HG02763 (cell line): ENCODE data around the gene CES1.
"Not testable (repeated sequence)": the region's sequence is repeated elsewhere in the genome, so short reads cannot be mapped to it uniquely, and the experiment has no call there.

Source experiments
- ATAC-seq: cut with Tn5 transposase; IDR thresholded peaks from one replicate; pipeline ENCODE4 v1.9.1; 2021; ENCODE audit warnings: mild to moderate bottlenecking, moderate library complexity; ENCODE audit not compliant: unreplicated experiment

Gene CES1

DNA sequence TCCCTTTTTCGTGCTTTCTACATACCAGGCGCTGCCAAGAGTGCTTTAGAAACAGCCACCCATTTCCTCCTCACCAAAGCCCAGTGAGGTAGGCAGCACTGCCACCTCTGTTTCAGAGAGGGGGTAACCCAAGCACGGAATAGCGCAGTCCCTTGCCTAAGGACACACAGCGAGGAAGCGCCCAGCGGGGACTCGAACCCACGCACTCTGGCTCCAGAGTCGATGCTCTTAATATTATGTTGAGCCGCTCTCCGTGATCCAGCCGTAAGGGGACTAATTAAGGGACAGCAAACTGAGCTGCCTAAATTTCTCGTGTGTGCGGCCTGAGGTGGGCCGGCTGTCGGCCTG is 497 bp downstream of the CES1 start:
- ATAC-seq, result no peak

DNA sequence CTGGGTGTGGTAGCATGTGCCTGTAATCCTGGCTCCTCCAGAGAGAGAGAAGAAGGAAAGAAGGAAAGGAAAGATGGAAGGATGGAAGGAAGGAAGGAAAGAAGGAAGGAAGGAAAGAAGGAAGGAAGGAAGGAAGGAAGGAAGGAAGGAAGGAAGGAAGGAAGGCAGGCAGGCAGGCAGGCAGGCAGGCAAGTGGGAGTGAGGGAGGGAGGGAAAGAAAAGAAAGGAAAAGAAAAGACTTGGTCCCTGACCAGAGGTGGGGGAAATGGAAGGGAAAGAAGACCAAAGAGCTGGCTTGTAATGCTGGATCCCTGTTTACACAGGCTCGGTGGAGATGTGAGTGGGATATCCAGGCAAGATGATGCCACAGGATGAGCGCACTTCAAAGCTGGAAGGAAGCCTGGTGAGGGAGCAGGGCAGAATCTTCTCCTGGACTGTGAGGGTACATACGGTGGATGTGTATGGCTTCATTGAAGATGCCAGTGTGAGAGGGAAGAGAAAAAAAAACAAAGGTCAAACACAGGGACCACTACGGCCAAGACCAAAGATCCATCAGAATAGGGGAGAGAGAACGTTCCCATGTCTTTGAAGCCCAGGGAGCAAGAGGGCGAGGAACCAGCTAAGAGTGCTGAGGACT is 2.1 kb downstream of the CES1 start:
- ATAC-seq, result no peak

DNA sequence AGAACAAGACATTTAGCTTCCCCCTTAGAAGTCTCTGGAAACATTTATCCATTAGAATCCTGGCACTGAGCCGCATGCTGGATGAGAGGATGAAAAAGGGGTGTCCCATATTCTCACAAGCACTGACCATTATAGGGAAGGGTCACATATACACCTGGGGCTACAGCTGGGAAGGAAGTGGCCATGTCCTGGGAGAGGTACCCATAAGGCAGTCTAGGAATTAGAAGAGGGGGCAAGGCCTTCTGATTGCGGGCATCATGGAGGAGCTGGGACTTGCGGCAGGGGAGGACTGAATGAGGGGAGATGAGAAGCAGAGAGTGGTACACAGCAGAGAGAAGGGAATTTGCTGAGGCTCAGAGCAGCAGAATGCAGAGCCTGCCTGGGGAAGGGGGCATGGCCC is 3.7 kb downstream of the CES1 start:
- ATAC-seq, result not testable (repeated sequence)

DNA sequence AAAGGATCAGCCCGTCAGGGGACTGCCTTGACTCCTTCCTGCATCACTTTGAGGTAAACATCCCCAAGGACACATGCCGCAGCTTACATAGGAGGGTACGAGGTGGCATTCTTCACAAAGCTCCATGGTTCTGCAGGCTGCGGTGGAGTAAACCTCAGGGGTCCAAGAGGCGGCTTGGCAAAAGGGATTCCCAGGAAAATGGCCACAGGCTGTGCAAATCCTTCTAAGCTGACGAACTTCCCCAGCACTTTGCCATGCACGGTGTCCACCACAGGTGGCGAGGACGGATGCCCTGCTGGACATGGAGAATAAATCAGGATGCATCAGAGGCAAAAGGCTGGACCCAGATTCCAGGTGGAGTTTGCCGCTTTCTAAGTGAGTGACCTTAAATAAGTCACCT is 4.2 kb downstream of the CES1 start:
- ATAC-seq, result no peak

DNA sequence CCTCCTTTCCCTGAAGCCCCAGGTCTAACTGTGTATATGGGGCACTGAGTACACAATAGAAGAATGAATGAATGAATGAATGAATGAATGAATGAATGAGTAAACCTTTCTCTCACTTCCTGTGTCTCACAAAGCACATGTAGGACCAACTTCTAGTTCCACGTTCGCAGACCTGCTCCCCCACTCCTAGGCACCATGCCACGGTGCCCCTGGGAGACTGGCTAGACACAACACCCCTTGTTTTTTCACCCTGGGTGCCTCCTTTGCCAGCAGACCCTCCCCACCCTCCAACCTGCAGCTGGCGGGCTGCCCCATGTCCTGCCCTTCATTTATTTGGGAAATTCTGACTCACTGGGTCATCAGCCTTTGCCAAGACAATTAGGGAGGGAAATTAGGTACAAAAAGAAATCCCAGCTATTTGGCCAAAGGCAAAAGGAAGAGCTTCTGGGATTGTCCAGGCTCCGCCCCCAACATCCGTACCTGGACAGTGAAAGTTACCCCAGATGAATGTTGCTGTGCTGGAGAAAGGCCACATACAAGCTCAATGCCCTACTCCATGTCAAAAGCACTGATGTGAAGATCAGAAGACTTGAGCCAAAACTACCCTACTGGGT is 7.7 kb downstream of the CES1 start:
- ATAC-seq, result no peak

DNA sequence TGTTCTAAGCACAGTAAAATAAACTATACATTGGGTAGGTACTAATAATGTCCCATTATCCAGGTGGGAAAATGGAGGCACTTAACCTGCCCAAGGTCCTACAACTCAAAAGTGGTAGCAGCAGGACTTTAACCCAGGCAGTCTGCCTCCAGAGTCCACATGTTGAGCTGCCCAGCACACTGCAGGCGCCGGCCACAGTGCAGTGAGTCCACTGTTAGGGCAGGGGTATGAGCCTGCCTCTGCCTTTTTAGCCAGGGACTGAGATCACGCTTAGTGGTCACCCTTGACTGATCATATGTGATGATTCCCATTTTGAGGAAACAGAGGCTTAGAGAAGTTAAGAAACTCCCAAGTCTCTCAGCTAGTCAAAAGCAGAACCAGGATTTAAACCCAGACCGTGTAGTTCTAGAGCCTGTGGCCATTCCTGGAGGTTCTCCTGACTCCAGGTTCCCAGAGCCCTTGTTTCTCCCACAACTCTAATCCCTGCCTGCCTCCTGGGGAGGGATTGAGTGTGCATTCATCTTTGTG is 8.4 kb downstream of the CES1 start:
- no peak for ATAC-seq

DNA sequence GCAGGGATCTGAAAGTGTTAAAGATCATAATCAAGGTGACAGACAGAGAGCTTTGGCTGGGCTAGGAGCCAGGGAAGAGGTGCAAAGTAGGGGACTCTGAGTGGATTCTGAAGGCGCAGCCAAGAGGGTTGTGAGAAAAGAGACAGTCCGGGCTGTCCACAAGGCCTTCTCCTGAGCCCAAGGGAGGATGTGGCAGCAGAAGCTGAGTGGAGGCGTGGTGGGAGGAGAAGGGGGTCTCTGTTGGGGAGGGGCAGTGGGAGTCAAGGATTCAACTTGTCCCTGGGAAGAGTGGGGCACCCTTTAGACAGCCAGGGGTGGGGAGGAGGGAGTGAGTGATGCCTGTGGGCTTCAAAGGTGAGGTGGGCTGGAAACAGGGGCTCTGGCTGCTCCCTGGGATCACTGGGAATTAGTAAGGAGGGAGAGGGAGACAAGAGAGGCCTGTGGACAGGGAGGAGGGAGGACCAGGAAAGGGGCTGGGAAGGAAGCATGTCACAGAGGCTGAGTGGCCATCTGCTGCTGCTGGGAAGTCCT is 10.6 kb downstream of the CES1 start:
- no peak for ATAC-seq

DNA sequence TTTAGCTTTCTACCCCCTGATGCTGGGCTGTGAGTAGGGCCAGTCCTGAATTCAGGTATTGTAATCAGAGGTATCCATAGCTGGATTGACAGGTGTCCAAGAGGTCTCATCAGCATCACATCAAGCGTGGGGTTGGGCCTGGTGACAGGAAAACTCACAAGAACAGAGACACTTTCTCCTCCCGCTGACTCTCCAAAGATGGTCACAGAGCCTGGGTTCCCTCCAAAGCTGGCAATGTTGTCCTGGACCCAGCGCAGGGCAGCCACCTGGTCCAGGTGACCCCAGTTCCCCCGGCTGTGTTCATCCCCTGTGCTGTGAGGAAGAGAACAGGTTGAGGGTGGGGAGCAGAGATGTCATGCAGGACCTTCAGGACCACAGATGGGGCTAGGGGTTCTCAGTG is 11.7 kb downstream of the CES1 start:
- ATAC-seq, result no peak

DNA sequence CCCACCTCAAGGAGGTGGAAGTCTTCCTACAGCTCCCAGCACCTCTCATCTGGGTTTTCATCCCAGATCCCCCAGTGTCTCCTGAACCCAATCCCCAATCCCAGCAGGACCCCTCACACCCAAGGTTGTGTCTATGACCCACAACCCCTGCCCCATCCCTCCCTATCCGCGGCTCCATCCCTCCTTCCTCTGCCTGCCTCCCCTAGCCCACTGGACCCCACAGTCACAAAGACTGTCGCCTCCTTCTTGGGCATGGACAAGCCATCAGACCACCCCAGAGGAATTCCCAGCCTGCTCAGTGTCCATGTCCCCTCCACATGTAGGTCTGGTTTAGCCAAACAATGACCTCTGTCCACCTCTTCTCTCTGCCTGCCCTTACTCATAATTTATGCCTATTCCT is 12.3 kb downstream of the CES1 start:
- no peak for ATAC-seq

DNA sequence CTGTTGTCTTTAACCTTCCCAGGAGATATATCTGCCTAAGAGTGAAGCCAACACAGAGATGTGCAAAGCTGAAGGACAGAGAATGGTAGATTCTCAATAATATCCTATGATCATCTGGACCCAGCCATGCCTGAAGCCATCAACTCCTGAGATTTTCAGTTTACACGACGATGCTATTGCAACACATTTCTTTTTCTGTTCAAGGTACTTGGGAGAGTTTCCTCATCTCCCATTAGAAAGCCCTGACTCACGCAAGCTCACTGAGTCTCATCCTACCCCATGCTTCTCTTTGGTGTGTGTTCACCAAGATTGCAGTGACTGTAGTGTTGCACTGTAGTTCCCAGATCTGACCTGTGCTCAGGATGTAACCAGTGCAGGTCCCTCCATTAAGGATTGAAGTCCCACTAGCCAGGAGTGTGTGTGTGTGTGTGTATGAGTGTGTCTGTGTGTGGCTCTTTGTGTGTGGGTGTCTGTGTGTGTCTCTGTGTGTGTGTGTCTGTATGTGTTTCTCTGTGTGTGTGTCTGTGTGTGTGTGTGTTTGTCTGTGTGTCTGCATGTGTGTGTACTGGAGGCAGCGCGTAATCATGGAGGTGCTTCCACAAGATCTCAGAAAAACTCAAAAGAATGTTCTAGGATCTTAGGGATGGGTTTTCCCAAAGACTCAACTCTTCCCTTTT is 15.5 kb downstream of the CES1 start:
- ATAC-seq, result no peak

DNA sequence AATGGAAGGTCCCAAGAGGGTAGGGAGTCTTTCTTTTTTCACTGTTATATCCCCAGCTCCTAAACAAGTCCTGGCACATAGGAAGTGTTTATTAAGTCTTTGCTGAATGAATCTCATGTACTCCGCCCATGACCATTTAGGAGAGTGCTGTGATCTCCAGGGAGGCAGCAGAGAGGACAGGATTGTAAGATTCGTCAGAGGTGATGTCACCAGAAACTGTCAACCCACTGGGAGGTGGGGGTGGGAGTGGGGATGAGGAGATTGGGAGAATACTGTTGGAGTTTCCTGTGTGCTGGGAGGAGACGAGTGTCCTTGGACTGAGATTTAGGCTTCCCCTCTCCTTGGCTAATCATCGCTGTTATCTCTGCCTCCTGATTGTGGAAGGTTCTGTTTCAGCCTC is 16.7 kb downstream of the CES1 start:
- ATAC-seq, result not testable (repeated sequence)

DNA sequence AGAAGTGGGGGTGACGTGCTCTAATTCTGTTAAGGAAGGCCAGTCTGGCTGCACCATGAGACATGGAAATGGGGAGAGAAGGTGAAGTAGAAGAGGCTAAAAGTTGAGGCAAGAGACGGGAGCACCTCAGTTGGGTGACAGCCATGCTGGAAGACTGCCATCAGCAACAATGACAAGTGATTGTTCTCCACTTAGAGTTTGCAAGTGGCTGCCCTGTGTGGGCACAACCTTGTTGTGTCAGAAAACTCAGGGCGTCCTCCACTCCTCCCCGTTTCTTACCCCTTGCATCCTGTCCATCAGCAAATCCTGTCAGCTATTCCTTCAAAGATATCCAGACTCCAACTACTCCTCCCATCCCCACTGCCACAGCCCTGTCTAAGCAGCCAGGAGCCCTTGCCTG is 17.6 kb downstream of the CES1 start:
- ATAC-seq, result no peak

DNA sequence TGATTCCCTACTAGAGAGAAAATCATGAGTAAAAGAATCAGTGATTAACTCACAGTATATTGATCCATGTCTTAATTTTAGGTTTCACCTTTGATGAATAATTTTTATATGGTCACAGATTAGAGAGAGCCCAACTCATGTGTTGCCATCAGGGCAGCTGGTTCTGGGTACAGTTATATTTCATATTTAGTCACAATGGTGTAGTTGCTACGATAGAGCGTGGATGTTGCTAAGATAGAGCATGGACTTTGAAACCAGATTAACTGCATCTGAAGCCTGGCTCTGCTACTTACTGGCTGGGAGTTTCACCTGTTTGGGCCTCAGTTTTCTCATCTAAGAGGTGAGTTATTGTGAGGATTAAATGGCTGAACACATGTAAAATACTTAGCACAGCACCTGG is 18.7 kb downstream of the CES1 start:
- ATAC-seq, result not testable (repeated sequence)

DNA sequence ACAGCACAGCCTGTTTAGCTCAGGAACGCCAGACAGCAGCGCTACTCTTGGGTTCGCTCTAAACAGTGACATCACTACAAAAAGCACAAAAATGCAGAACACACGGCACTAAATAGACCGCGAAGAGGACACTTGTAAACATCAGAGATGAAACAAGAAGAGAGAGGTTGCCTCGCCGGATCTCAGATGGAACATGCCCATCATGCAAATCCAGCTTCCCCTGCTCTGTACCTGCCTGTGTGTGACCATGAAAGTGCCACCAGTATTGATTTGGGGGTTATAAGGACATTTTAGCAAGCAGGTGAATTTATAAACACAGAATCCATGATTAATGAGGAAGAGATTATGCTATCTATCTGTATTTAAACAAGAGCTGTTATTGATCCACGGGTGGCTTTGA is 19.2 kb downstream of the CES1 start:
- not testable (repeated sequence) for ATAC-seq

DNA sequence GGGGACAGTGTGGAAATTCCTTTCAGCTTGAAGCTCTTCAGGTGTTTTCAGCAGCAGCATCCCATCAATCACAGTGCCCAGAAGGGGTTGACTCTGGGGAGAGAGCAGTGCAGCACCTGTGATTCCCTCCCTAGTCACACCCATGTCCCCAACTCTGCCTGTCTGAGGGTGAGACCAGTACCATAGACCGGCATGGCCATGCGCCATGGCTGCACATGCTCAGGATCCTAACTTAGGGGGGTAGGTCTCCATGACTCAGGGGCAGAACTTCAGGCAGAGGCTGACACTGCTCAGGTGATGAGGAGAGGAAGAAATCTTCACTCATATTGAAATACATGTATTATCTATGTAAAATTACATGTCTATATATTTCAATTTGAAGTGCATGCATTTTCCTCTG is 19.9 kb downstream of the CES1 start:
- ATAC-seq, result no peak

DNA sequence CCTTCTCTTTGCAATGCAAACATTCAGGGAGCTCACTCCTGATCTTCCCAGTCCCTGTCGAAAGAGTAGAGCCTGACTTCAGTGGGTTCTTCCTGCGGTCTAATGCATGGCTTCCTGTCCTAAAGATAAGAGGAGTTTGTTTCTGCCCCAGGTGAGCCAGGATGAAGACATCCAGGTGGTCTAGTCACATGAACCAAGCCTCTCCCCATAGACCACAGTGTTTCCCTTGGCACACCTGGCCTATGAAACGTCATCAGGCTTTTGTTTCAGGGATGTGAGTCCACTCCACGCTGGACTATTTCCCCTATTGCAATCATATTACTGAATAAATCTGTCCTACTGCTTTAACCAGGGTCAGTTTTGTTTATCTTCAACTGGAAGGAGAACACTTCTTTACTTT is 21.1 kb downstream of the CES1 start:
- ATAC-seq, result no peak

DNA sequence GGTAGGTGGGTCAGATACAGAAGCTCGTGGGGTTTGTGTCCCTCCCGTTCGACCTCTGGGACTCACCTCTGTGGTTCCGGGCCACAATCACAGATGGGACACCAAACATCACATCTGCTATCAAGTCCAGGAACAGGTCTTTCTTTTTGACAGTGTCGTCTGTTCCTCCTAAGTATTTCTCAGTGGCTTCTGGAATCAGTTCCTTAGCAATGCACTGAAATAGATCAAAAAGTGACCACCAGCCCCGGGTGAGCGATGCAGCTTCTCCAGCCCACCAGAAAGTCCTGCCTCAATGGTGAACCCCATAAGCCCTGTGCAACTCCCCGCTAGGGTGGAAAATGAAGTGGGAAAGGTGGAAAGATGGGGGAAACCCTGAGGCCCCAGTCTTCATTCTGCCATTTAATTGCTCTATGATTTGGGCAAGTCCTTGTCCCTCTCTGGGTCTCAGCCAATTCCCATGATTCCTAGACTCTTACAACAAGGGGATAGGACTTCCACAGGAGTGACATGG is 22.4 kb downstream of the CES1 start:
- ATAC-seq, result no peak

DNA sequence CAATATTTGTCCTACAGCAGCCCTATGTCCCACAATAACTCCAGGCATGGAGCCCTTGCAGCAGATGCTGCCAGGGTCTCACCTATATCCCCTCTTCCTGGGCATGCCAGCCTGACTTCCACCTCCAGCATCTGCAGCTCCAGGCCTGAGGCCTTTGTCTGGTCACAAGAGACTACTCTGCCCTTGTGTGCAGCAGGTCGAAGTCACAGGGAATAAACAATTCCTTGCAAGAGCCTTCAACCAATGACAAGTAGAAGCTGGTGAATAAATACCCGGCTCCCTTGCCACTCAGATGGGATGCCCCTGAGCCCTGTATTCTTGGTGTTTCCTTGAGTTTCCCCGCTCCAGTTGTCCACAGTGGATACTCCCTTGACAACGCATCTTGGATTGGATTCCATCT is 23.0 kb downstream of the CES1 start:
- ATAC-seq, result no peak

DNA sequence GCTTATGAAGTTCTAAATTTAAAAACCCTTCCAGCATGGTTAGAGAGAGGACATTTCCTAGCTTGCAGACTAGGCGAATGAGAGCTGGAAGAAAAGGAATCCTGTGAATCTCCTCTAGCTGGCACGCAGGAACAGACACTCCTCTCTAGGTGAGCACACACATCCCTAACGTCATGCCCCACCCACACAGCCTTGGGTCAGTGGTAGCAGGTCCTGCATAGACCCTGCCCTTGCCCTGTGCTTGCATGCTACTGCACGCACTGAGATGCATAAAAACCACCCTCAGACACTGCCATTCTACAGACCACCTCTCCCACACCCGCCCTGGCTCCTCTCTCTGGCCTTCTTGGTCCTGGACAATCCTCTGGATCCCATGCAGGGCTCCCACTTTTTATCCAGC is 23.5 kb downstream of the CES1 start:
- no peak for ATAC-seq

DNA sequence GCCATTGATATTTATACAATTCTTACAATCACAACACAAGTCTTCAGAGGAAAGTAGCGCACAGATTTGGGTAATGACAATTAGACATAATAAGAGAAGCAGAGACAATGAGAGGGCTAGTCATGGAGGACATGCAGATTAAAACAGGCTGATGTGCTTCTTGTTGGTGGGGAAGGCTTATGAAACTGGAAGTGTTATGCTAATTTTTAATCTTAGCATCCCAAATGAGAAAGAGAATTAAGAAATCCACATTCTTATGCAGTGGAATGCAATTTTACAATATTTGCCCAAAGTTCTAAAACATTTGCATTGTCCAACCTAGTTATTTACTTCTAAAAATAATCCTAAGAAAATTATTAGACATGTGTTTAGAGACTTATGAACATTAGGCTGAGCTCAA is 24.6 kb downstream of the CES1 start:
- not testable (repeated sequence) for ATAC-seq

DNA sequence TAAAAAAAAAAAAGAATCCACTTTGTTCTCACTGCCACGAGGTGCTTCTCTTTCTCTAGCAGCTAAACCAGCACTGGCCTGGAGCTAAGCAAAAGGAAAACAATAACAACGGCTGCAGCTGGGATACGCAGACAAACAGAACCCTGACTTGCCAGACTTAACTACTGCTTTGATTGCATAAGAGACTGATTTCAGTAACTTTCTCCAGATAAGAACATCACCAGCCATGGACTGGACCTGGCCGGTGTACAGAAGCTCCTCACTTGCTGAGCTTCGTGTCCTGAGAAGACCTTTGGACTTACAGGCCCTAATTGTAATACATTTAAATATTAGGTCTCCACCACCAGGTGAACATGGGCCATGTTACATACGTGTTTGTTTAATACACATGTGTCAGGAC is 27.8 kb downstream of the CES1 start:
- not testable (repeated sequence) for ATAC-seq

DNA sequence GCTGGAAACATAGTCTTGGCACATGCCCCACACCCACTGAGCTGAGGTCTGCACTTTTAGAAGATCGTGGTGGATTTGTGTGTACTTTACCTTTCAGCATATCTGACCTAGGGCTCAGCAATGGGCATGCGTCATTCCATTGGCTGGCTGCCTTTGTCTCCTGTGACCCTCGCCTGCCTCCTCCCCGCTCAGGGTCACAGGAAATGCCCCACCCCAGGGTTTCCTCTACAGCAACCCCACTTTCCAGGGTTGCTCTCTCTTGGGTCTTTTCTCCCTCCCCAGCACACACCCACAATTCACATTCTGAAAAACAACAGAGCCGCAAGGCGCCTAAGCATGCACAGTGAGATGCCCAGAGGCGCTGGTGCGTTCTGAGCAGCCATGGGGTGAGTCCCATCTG is 29.2 kb downstream of the CES1 start:
- ATAC-seq, result not testable (repeated sequence)
